ENCODE data around the gene TERT. TPM values are rescaled to one million over a fixed set of nuclear protein-coding genes. Genes with fewer than 3 reads are reported as not detected.

TERT gene
- total and polyA plus RNA-seq, 2 of the 4 experiments (the other 2 are of a cell fraction): not detected

GRCh38 chr5:1231354-1231905 is 63.4 kb downstream of the TERT start:
- ATAC-seq (ENCODE audit: low read depth) (no peak), DNase-seq (no peak)
- Histone ChIP-seq H2BK15ac (ENCODE audit: low read depth, low read length) (no peak overlapping the region), H4K91ac (ENCODE audit: insufficient read depth, low read depth, low read length) (no peak overlapping the region), H2BK20ac (ENCODE audit: low read depth, low read length) (no peak overlapping the region), H3K4ac (ENCODE audit: low read depth, low read length) (no peak overlapping the region), H3K56ac (ENCODE audit: extremely low read depth, insufficient read depth, low read length) (no peak overlapping the region), H4K20me1 (ENCODE audit: insufficient read depth, low read length) (no peaks in the 10 kb centered on the region), H3K4me2 (ENCODE audit: low read depth, low read length) (no peak overlapping the region), H2BK120ac (ENCODE audit: low read depth, low read length) (no peak overlapping the region), H4K8ac (ENCODE audit: low read depth in 2 of 2, low read length in 2 of 2) (no peak overlapping the region), H3K4me1 (ENCODE audit: control insufficient read depth, insufficient read depth, low read length) (no peaks in the 10 kb centered on the region; the same call in 1 of the 2 replicates), H3K79me1 (ENCODE audit: low read depth in 1 of 2, low read length in 2 of 2) (no peaks in the 10 kb centered on the region), H2AK9ac (replicated peaks; ENCODE audit: low read depth, low read length, poor library complexity) (no peak overlapping the region), H3K9me3 (ENCODE audit: control insufficient read depth, insufficient read depth, low read length) (peaks cover 11% of the 10 kb centered on the region; the same call in 1 of the 2 replicates), H3K9ac (ENCODE audit: low read depth, low read length) (no peak overlapping the region), H2AFZ (replicated peaks; ENCODE audit: low read length, poor library complexity) (no peak overlapping the region), H4K5ac (ENCODE audit: low read depth, low read length) (no peak overlapping the region), H3K14ac (replicated peaks; ENCODE audit: low read depth, low read length) (no peak overlapping the region), H3K23ac (ENCODE audit: low read depth, low read length) (no peak overlapping the region), H3K9me1 (ENCODE audit: insufficient read depth, low read length) (no peaks in the 10 kb centered on the region), H3K4me3 (ENCODE audit: insufficient read depth, low read depth, low read length) (no peak overlapping the region), H3K36me3 (ENCODE audit: control insufficient read depth, insufficient read depth, low read length) (no peaks in the 10 kb centered on the region), H2AK5ac (ENCODE audit: low read depth, low read length) (no peak overlapping the region), H3K27me3 (ENCODE audit: control insufficient read depth, insufficient read depth, low read length) (peaks cover 2% of the 10 kb centered on the region; the same call in 1 of the 2 replicates), H2BK5ac (ENCODE audit: low read depth, low read length, poor library complexity, severe bottlenecking) (no peak overlapping the region), H3K18ac (ENCODE audit: low read depth, low read length) (no peak overlapping the region), H3K27ac (ENCODE audit: insufficient read depth, low read length) (no peak overlapping the region)
- CTCF ChIA-PET: no interaction called here
- 39% methylated on average over 3 of the region's 13 CpGs; no CpG with 5 or more reads in 1 of the 2 experiments for WGBS, 2 experiments (ENCODE audit: extremely low coverage in 2 of 2, insufficient read length in 1 of 2)
- dilution Hi-C loops (cut with HindIII; ENCODE audit: low sequenced_read_pairs, unreplicated experiment): no loop called here
- POLR2A ChIA-PET (ENCODE audit: unreplicated experiment): no interaction called here
- BruUV-seq (replicated peaks): no TSS peak
- in situ Hi-C loops (cut with MboI; ENCODE audit: low sequenced_read_pairs): no loop called here
- TF ChIP-seq NFE2L2 (IDR thresholded peaks at IDR 0.05; ENCODE audit: low read depth, low read length) (no peak), MAFK (IDR thresholded peaks at IDR 0.05; ENCODE audit: low read depth, low read length) (peak; percentile 98), RCOR1 (IDR thresholded peaks at IDR 0.05; ENCODE audit: insufficient replicate concordance, low read length) (no peak), BHLHE40 (IDR thresholded peaks at IDR 0.05; ENCODE audit: low read depth, low read length) (no peak)
- intact Hi-C loops (cut with micrococcal nuclease): no loop called here
